Measurements from ENCODE around the gene TRIM2.

TRIM2 gene

DNA sequence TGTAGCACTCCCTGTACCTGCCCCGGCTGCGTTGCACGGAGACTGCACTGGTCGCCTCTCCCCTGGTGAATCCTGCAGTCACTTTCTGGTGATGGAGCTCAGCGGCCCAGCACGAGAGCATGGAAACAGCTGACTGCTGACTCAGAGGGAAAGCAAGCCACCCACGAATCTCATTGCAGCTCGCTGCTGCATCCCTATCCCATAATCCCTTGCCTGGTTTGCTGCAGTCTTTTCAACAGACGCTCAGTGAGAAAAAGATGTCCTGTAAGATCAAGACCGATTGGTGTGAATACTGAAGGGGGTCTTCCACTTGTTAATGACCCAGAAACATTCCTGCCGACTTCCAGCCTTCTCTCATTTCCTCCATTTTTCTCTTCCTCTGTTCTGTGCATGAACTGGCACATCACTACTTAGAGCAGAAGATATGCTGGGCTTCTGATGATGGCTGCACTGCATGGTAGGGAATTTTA, 52.9 kb downstream of the TRIM2 start:
- Histone ChIP-seq H3K27ac (ENCODE audit: low read depth, low read length) (no peak overlapping the region), H3K36me3 (ENCODE audit: control insufficient read depth, low read length) (no peaks in the 10 kb centered on the region), H3K27me3 (ENCODE audit: control insufficient read depth, low read length) (peaks cover 10% of the 10 kb centered on the region), H3K9me3 (ENCODE audit: control insufficient read depth, insufficient read depth, low read length) (no peaks in the 10 kb centered on the region), H3K79me2 (ENCODE audit: control insufficient read depth, low read length) (no peaks in the 10 kb centered on the region), H3K4me2 (ENCODE audit: low read length) (peak overlapping the region; percentile 43), H3K4me1 (ENCODE audit: control insufficient read depth, low read length) (peaks cover 34% of the 10 kb centered on the region), H3F3A (ENCODE audit: control insufficient read depth, insufficient read depth) (no peaks in the 10 kb centered on the region), H4K20me1 (ENCODE audit: control insufficient read depth, insufficient read depth, low read depth, low read length) (no peaks in the 10 kb centered on the region), H3K4me3 (ENCODE audit: low read length) (peak overlapping the region; percentile 14; the same call in 1 of the 2 replicates), H3K9me2 (replicated peaks; ENCODE audit: control insufficient read depth, low read length) (no peaks in the 10 kb centered on the region)
- TF ChIP-seq CTCF (IDR thresholded peaks at IDR 0.05; ENCODE audit: low read depth, low read length, poor library complexity, severe bottlenecking) (no peak), EZH2phosphoT487 (IDR thresholded peaks at IDR 0.05; ENCODE audit: borderline replicate concordance, low read length) (no peak)

DNA sequence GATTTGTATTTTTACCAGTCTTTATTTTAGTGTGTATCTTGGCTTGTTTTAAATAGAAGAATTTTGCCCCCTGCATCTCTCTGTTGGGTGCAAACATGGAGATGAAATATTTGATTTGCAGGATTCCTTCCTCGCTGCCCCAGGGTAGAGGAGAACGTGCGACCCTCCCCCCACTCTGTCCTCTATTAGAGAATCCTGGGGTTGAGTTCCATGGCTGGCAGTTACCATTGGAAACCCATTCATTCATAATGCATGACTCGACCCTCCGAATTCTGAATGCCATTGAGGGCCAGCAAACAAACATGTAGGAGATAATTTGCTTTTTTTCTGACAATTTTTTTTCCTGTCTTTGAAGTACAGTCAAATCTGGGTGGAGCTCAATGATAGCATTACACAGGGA, 53.7 kb downstream of the TRIM2 start:
- Histone ChIP-seq H3K27me3 (ENCODE audit: control insufficient read depth, low read length) (peaks cover 10% of the 10 kb centered on the region), H3K36me3 (ENCODE audit: control insufficient read depth, low read length) (no peaks in the 10 kb centered on the region), H3K4me1 (ENCODE audit: control insufficient read depth, low read length) (peaks cover 34% of the 10 kb centered on the region), H3K4me3 (ENCODE audit: low read length) (no peak overlapping the region), H3K4me2 (ENCODE audit: low read length) (peak overlapping the region; percentile 43; the same call in 1 of the 2 replicates), H3K9me3 (ENCODE audit: control insufficient read depth, insufficient read depth, low read length) (no peaks in the 10 kb centered on the region), H3K27ac (ENCODE audit: low read depth, low read length) (no peak overlapping the region), H3F3A (ENCODE audit: control insufficient read depth, insufficient read depth) (no peaks in the 10 kb centered on the region), H3K9me2 (replicated peaks; ENCODE audit: control insufficient read depth, low read length) (no peaks in the 10 kb centered on the region), H4K20me1 (ENCODE audit: control insufficient read depth, insufficient read depth, low read depth, low read length) (no peaks in the 10 kb centered on the region), H3K79me2 (ENCODE audit: control insufficient read depth, low read length) (no peaks in the 10 kb centered on the region)
- TF ChIP-seq CTCF (IDR thresholded peaks at IDR 0.05; ENCODE audit: low read depth, low read length, poor library complexity, severe bottlenecking) = no peak
- no peak for TF ChIP-seq EZH2phosphoT487 (IDR thresholded peaks at IDR 0.05; ENCODE audit: borderline replicate concordance, low read length)

DNA sequence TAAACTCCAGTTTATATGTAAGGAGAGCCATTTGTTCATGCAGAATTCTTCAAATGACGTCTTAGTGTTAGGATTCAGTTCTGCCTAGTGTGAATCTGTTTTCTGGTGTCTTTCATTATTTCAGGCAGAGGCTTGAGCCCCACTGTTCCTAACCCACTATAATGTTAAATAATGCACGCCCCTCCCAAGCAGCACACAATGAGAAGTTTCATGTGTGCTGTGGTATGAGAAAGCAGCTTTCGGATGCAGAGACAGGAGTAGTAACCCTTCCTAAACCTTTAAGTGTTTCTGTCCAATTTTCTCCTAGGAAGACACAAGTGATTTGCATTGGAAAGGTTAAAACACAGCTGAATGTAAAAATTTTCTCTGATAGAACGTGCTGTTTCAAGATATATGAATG, 54.5 kb downstream of the TRIM2 start:
- no peaks in the 10 kb centered on the region for H3F3A ChIP-seq (ENCODE audit: control insufficient read depth, insufficient read depth)
- no peaks in the 10 kb centered on the region for H3K9me3 ChIP-seq (ENCODE audit: control insufficient read depth, insufficient read depth, low read length)
- H4K20me1 ChIP-seq (ENCODE audit: control insufficient read depth, insufficient read depth, low read depth, low read length) = no peaks in the 10 kb centered on the region
- H3K27me3 ChIP-seq (ENCODE audit: control insufficient read depth, low read length) = peaks cover 10% of the 10 kb centered on the region
- H3K36me3 ChIP-seq (ENCODE audit: control insufficient read depth, low read length) = no peaks in the 10 kb centered on the region
- H3K9me2 ChIP-seq (replicated peaks; ENCODE audit: control insufficient read depth, low read length) = no peaks in the 10 kb centered on the region
- H3K4me3 ChIP-seq (ENCODE audit: low read length) = peak overlapping the region; percentile 37; the same call in 1 of the 2 replicates
- H3K79me2 ChIP-seq (ENCODE audit: control insufficient read depth, low read length) = no peaks in the 10 kb centered on the region
- no peak overlapping the region for H3K27ac ChIP-seq (ENCODE audit: low read depth, low read length)
- H3K4me1 ChIP-seq (ENCODE audit: control insufficient read depth, low read length) = peaks cover 34% of the 10 kb centered on the region
- TF ChIP-seq CTCF (IDR thresholded peaks at IDR 0.05; ENCODE audit: low read depth, low read length, poor library complexity, severe bottlenecking) (no peak), EZH2phosphoT487 (IDR thresholded peaks at IDR 0.05; ENCODE audit: borderline replicate concordance, low read length) (no peak)
- H3K4me2 ChIP-seq (ENCODE audit: low read length) = peak overlapping the region; percentile 54; the same call in 1 of the 2 replicates

All from DOHH2 (cell line).